NCI-H1048 (cell line): ENCODE results near the gene DNHD1.

Source experiments
- DNase-seq: peaks from one replicate; lab custom pipeline; 2025; lab: John Stamatoyannopoulos, UW

The DNHD1 gene

GRCh38 chr11:6497069-6497839 is at the start of gene DNHD1:
TSS of gene DNHD1 (plus strand) at chr11:6497280. CDS start at chr11:6498216, 936 bp downstream.
- DNase-seq = no peak

GRCh38 chr11:6448574-6448973 is 48.5 kb upstream of the DNHD1 start:
- no peak for DNase-seq

- DNase-seq = no peak
Measured at GRCh38 chr11:6452219-6452618, 44.9 kb upstream of the DNHD1 start.

GRCh38 chr11:6453152-6453551 is 43.9 kb upstream of the DNHD1 start:
- DNase-seq = no peak

- DNase-seq = no peak
Measured at GRCh38 chr11:6455070-6455469, 42.0 kb upstream of the DNHD1 start.

GRCh38 chr11:6456361-6457073 is 40.6 kb upstream of the DNHD1 start:
- DNase-seq = no peak

GRCh38 chr11:6457581-6458320 is 39.3 kb upstream of the DNHD1 start:
- no peak for DNase-seq

GRCh38 chr11:6458352-6459098 is 38.6 kb upstream of the DNHD1 start:
- DNase-seq = no peak

GRCh38 chr11:6459099-6459450 is 38.0 kb upstream of the DNHD1 start:
- no peak for DNase-seq

GRCh38 chr11:6468712-6469495 is 28.2 kb upstream of the DNHD1 start:
- DNase-seq = peak; percentile 52

- no peak for DNase-seq
Measured at GRCh38 chr11:6469599-6469998, 27.5 kb upstream of the DNHD1 start.

- DNase-seq = no peak
Measured at GRCh38 chr11:6472934-6473333, 24.1 kb upstream of the DNHD1 start.

GRCh38 chr11:6473451-6474412 is 23.3 kb upstream of the DNHD1 start, which contains the start of gene TRIM3:
TSS of gene TRIM3 (minus strand) at chr11:6473941. CDS start at chr11:6465695, 8,246 bp downstream.
- peak; percentile 57 for DNase-seq

- no peak for DNase-seq
Measured at GRCh38 chr11:6474413-6474792, 22.7 kb upstream of the DNHD1 start.

- DNase-seq = no peak
Measured at GRCh38 chr11:6474806-6475500, 22.1 kb upstream of the DNHD1 start.

- no peak for DNase-seq
Measured at GRCh38 chr11:6475936-6476335, 21.1 kb upstream of the DNHD1 start.

- no peak for DNase-seq
Measured at GRCh38 chr11:6476571-6476970, 20.5 kb upstream of the DNHD1 start.

- no peak for DNase-seq
Measured at GRCh38 chr11:6480299-6480914, 16.7 kb upstream of the DNHD1 start.
